Measurements from ENCODE around the gene FER. TPM values are rescaled to one million over a fixed set of nuclear protein-coding genes. Genes with fewer than 3 reads are reported as not detected.

The FER gene
- total RNA-seq (2016; rRNA removed; fragmentation: Illumina TruSeq; extraction: Trizol) (29.0 and 50.4 TPM in 2 replicates), polyA plus RNA-seq (2011; rRNA removed) (6.0 and 7.9 TPM in 2 replicates), polyA minus RNA-seq (2011; rRNA and poly(A)+ RNA removed; ENCODE audit: low replicate concordance) (12.5 and 21.6 TPM in 2 replicates), Bru-seq, nascent RNA (percentile 73 among the genes with signal in this experiment), BruChase-seq, experiment 1, labeled RNA remaining after a 6-hour chase (percentile 59 among the genes with signal in this experiment), BruChase-seq, experiment 2, labeled RNA remaining after a 2-hour chase (percentile 64 among the genes with signal in this experiment)
- 7.0 and 7.7 TPM in 2 replicates for total RNA-seq (2016; cell fraction: cytosol; rRNA removed; fragmentation: Illumina TruSeq; extraction: Trizol; ENCODE audit: low read depth)
- total RNA-seq (2016; cell fraction: insoluble cytoplasmic fraction; rRNA removed; fragmentation: Illumina TruSeq; extraction: Trizol) = 28.5 and 55.0 TPM in 2 replicates
- total RNA-seq (2016; cell fraction: membrane; rRNA removed; fragmentation: Illumina TruSeq; extraction: Trizol) = 7.8 and 7.9 TPM in 2 replicates
- 57.2 and 62.0 TPM in 2 replicates for total RNA-seq (2016; cell fraction: nucleus; rRNA removed; fragmentation: Illumina TruSeq; extraction: Trizol)
- 2.8 and 4.9 TPM in 2 replicates for polyA plus RNA-seq (2011; cell fraction: cytosol; rRNA removed)
- polyA plus RNA-seq (2011; cell fraction: nucleus; rRNA removed) = 5.2 and 6.2 TPM in 2 replicates
- polyA plus RNA-seq (2012) = 6.6 and 12.7 TPM in 2 replicates
- 1.4 and 2.0 TPM in 2 replicates for polyA plus RNA-seq (2016; cell fraction: cytosol; fragmentation: Illumina TruSeq; extraction: Trizol; ENCODE audit: low read depth)
- polyA plus RNA-seq (2016; cell fraction: insoluble cytoplasmic fraction; fragmentation: Illumina TruSeq; extraction: Trizol; ENCODE audit: low read depth) = 13.4 and 16.6 TPM in 2 replicates
- polyA plus RNA-seq (2016; cell fraction: membrane; fragmentation: Illumina TruSeq; extraction: Trizol; ENCODE audit: low read depth) = 1.3 and 1.7 TPM in 2 replicates
- polyA plus RNA-seq (2016; cell fraction: nucleus; fragmentation: Illumina TruSeq; extraction: Trizol; ENCODE audit: insufficient read depth, low read depth) = 9.0 and 9.1 TPM in 2 replicates
- polyA minus RNA-seq (2011; cell fraction: cytosol; rRNA and poly(A)+ RNA removed) = 23.5 and 30.5 TPM in 2 replicates
- polyA minus RNA-seq (2011; cell fraction: nucleus; rRNA and poly(A)+ RNA removed) = 105 and 120 TPM in 2 replicates
- long read RNA-seq, experiment 1, transcript FER-209 (11 exons, 1,420 nt) = major isoform, 5 of 9 reads
- long read RNA-seq, experiment 1, partial matches to known transcripts = 0 of 9 reads
- long read RNA-seq, experiment 1, other reads (novel, unspliced or antisense) = 4 of 9 reads
- long read RNA-seq, experiment 2, partial matches to known transcripts = 4 of 14 reads
- long read RNA-seq, experiment 2, other reads (novel, unspliced or antisense) = 8 of 14 reads

GRCh38 chr5:108747774-108748400 lies at the start of gene FER:
FER (plus strand) TSS chr5:108747897; CDS start chr5:108798183, 50,286 bp downstream.
- H3K36me3 ChIP-seq (replicated peaks in 1 of 2; ENCODE audit: control insufficient read depth in 1 of 2, insufficient read depth in 2 of 2, low read length in 2 of 2) = no peaks in the 10 kb centered on the region
- TSS peak; percentile 94 for BruUV-seq (replicated peaks)
- ChIA-PET CTCF (ENCODE audit: low intra/inter-chr PET ratio, low total read pairs) (no interaction called here), POLR2A (interaction anchor here (0.6 to 1.4 kb wide), 7 partner anchors 15 to 942 kb away, joined by 3 to 46 read pairs (median 4); partner anchors contain the start of genes FBXL17 and MAN2A1)
- DNase-seq (ENCODE audit: low spot score) = peak; percentile 12
- H3K4me3 ChIP-seq (replicated peaks in 1 of 3; ENCODE audit: insufficient read depth in 1 of 3, low read depth in 2 of 3, low read length in 3 of 3) = peak within 1 kb of the TSS; percentile 80 to 83 (median 80)
- no peaks in the 10 kb centered on the region for H3K79me2 ChIP-seq (ENCODE audit: insufficient read depth, low read length)
- peaks cover 0 to 4% of the 10 kb centered on the region in 2 experiments; a peak in 1 of 5 replicates for H3K27me3 ChIP-seq (ENCODE audit: control insufficient read depth in 1 of 2, insufficient read depth in 2 of 2, low read length in 2 of 2)
- intact Hi-C loops (cut with micrococcal nuclease; ENCODE audit: unreplicated experiment) (loop anchor here (1.0 to 5.0 kb wide), 5 partner anchors 20 to 944 kb away; no protein-coding TSS in a partner anchor), in situ Hi-C loops (cut with HindIII; ENCODE audit: extremely low pct_ligation_motif_present, low pct_unique_long_range_greater_than_20kb) (no loop called here)
- peak within 1 kb of the TSS; percentile 94 for H2AFZ ChIP-seq (ENCODE audit: low read length)
- peaks cover 14% of the 10 kb centered on the region for H3K4me1 ChIP-seq (ENCODE audit: insufficient read depth, low read length)
- H3K9ac ChIP-seq (ENCODE audit: insufficient read depth, low read depth, low read length) = peak within 1 kb of the TSS; percentile 82
- WGBS (ENCODE audit: low lambda C conversion rate) = under 1% methylated on average over 15 of the region's 21 CpGs
- no peak for FAIRE-seq
- peak within 1 kb of the TSS; percentile 80 for H3K4me2 ChIP-seq (ENCODE audit: low read depth, low read length)
- H3K27ac ChIP-seq (ENCODE audit: extremely low read length, insufficient read depth, low read length) = peak within 1 kb of the TSS; percentile 81
- H4K20me1 ChIP-seq (ENCODE audit: insufficient read depth, low read length) = no peaks in the 10 kb centered on the region
- ATAC-seq = no peak; the same call in 2 of the 3 replicates
- H3K9me3 ChIP-seq (ENCODE audit: low read length) = no peaks in the 10 kb centered on the region
- TF ChIP-seq MTERF4 (CRISPR knock-in tag; IDR thresholded peaks at IDR 0.05) = no peak
- peak; percentile 24; the same call in 1 of the 2 replicates for TF ChIP-seq ZNF230 (CRISPR knock-in tag; IDR thresholded peaks at IDR 0.05)
- peak; percentile 2 for TF ChIP-seq PHF5A (CRISPR knock-in tag; IDR thresholded peaks at IDR 0.05; ENCODE audit: low read depth, unreplicated experiment)
- no peak for TF ChIP-seq GABPA (IDR thresholded peaks at IDR 0.05; ENCODE audit: low read depth, low read length)
- 0 out of 2 replicates have a peak, but pooled peaks have one; percentile 4 for TF ChIP-seq GABPA (CRISPR knock-in tag; IDR thresholded peaks at IDR 0.05; ENCODE audit: low read depth)
- peak; percentile 3; the same call in 1 of the 2 replicates for TF ChIP-seq AHDC1 (CRISPR knock-in tag; IDR thresholded peaks at IDR 0.05; ENCODE audit: borderline replicate concordance)
- TF ChIP-seq ZNF800 (CRISPR knock-in tag; IDR thresholded peaks at IDR 0.05) = no peak
- TF ChIP-seq SIN3A (IDR thresholded peaks at IDR 0.05; ENCODE audit: borderline replicate concordance, low read depth, low read length) = 0 out of 2 replicates have a peak, but pooled peaks have one; percentile 16

All from HepG2 (cell line).